DMS153 (cell line): ENCODE measurements around the gene ZMYND19.
"Not testable (repeated sequence)": the region's sequence is repeated elsewhere in the genome, so short reads cannot be mapped to it uniquely, and the experiment has no call there.

Experiments used
- DNase-seq: peaks from one replicate; lab custom pipeline; 2025; lab: John Stamatoyannopoulos, UW

ZMYND19 gene

DNA sequence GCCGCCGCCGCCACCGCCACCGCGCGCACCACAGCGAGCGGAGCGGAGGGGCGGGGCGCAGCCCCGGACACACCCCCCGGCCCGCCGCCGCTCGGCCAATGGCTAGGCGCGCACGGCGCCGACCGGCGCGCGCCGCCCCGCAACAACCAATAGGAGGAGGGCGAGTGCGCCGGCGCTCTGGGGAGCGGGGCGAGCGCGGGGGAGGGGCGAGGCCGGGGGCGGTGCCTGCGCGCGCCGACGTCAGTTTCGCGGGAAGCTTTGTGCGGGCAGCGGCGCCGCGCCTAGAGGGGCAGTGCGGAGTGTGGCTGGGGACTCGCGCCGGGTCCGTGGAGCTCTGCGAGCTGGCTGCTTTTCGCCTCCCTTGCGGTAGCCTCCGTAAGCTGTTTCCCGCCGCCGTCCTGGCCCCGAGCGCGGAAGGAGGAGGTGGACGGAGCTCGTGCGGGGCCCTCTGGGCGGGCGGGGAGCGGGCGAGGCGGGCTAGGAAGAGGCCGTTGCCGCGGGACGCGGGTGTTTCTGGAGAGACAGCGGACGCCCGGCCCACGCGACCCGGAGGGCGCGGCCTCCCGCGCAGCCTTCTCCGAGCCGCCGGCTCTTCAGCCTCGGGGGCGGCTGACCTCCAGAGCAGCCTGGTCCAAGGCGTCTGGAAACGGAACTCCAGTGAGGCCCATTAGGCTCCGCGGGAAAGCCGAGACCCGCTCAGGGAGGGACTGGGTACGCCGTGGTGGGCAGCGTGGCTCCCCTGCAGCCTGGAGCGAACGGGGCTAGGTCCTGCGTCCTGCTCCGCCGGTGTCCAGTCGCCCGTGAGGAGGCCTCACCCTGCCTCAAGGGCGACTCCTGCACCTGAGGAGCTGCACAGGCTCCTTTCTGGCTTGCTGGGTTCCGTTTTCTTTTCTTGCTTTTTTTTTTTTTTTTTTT lies at the start of gene ZMYND19:
Gene ZMYND19, minus strand, starts transcription at position 44 of the 915 bp plus-strand sequence. CDS start 249 bp downstream, outside the sequence.
- DNase-seq = peak; percentile 72

GRCh38 chr9:137639303-137640051 lies 49.2 kb upstream of the ZMYND19 start:
- no peak for DNase-seq

DNA sequence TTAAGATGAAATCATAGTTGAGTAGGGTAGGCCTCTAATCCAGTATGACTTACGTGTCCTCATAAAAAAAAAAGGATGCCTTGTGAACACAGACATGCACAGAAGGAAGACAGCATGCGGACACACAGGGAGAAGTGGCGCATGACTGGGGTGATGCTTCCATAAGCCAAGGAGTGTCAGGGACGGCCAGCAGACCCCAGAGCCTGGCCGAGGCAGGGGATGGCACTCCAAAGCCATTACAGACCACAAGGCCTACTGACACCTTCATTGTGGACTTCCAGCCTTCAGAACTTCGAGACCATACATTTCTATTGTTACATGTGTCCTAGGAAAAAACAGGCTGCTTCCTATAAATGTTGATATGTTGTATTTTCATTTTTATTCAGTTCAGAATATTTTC lies 48.4 kb upstream of the ZMYND19 start:
- DNase-seq = no peak

DNA sequence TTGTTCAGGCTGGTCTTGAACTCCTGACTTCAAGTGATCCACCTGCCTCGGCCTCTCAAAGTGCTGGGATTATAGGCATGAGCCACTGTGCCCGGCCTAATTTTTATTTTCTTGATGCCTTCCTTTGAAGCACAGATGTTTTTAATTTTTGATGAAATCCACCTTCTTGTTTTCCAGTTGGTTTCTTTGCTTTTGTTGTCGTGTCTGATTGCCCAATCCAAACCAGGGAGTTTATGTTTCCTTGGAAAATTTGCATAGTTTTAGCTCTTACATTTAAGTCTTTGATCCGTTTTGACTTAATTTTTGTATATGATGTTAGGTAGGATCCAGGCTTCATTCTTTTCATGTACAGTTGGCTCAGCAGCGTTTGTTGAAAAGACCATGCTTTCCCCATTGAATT lies 43.7 kb upstream of the ZMYND19 start:
- DNase-seq = no peak

GRCh38 chr9:137632230-137633161 lies 42.2 kb upstream of the ZMYND19 start:
- no peak for DNase-seq

DNA sequence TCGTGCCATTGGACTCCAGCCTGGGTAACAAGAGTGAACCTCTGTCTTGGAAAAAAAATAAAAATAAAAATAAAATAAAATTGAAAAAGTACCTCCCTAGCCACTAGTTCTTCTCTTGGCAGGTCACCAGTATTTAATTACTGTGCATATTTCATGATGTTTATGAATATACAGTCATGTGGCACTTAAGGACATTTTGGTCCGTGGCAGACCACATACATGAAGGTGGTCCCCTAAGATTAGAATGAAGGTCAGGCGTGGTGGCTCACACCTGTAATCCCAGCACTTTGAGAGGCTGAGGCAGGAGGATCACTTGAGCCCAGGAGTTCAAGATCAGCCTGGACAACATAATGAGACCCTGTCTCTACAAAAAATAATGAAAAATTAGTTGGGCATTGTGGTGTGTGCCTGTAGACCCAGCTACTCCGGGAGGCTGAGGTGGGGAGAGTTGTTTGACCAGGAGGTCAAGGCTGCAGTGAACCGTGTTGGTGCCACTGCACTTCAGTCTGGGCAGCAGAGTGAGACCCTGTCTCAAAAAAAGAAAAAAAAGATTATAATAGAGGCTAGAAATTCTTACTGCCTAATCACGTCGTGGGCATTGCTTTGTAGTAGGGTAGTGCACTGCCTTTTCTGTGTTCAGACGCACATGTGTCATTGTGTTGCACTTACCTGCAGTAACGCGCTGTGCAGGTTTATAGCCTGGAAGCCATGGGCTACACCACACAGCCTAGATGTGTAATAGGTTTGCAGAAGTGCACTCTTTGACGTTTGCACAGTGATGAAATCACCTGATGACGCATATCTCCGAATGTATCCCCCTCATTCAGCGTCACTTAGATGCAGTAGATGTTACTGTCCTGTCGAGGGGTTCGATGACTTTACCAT lies 41.3 kb upstream of the ZMYND19 start:
- DNase-seq = no peak

GRCh38 chr9:137630679-137631078 lies 40.4 kb upstream of the ZMYND19 start:
- no peak for DNase-seq

DNA sequence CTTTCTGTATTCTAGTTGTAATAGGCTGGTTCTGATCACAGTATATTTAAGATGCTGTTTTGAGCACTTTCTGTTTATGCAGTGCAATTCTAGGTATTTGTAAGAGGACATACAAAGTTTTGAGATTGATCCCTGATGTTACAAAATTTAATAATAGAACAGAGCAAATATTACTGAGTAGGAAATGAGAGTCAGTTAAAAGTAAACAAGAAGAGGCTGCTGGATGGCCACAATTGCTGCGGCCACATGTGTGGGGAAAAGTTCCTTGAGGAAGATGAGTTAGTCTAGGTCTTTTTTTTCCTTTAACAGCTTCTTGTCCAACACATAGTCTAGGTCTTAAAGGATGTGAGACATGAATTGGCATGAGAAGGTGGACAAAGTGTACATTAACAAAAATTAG lies 39.8 kb upstream of the ZMYND19 start:
- DNase-seq = no peak

- not testable (repeated sequence) for DNase-seq
Observed at GRCh38 chr9:137627406-137627805, 37.1 kb upstream of the ZMYND19 start.

- no peak for DNase-seq
Observed at GRCh38 chr9:137626464-137626863, 36.2 kb upstream of the ZMYND19 start.

GRCh38 chr9:137622211-137622610 lies 31.9 kb upstream of the ZMYND19 start:
- not testable (repeated sequence) for DNase-seq

DNA sequence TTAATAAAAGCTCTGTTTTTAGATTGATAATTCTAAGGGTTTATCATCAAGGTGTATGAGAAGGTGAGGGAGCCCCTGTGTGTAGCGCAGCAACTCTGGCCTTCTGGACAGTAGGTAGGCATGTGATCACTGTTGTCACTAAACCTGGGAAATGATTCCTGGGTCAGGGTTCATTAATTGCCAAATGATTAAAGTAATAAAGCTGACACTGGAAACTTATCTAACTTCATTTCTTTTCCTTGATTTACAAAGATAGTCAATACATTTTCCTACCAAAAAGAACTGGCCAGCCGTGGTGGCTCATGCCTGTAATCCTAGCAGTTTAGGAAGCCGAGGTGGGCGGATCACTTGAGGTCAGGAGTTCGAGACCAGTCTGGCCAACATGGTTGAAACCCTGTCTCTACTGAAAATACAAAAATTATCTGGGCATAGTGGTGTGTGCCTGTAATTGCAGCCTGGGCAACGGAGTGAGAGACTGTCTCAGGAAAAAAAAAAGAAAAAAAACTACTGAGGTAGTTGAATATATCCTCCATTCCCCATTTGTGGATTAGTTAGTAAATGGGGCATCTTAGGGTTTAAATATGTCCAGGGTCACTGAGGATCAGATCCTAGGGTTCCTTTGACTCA lies 30.9 kb upstream of the ZMYND19 start:
- no peak for DNase-seq

DNA sequence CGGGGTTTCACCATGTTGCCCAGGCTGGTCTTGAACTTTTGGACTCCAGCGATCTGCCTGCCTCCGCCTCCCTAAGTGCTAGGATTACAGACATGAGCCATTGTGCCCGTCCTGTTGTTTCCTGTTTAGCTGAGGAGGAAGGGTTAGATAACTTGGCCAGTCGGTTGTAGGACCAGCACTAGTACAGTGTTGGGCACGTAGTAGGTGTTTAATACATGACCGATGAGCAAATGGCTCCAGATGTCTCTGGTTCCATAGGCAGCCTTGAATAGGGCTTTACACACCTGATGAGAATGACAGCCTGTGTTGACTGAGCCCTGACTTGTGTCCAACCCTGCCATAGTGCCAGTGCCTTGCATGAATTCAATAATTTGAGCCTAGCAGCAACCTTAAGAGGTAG lies 30.3 kb upstream of the ZMYND19 start:
- no peak for DNase-seq

- no peak for DNase-seq
Observed at GRCh38 chr9:137620048-137620405, 29.7 kb upstream of the ZMYND19 start.

DNA sequence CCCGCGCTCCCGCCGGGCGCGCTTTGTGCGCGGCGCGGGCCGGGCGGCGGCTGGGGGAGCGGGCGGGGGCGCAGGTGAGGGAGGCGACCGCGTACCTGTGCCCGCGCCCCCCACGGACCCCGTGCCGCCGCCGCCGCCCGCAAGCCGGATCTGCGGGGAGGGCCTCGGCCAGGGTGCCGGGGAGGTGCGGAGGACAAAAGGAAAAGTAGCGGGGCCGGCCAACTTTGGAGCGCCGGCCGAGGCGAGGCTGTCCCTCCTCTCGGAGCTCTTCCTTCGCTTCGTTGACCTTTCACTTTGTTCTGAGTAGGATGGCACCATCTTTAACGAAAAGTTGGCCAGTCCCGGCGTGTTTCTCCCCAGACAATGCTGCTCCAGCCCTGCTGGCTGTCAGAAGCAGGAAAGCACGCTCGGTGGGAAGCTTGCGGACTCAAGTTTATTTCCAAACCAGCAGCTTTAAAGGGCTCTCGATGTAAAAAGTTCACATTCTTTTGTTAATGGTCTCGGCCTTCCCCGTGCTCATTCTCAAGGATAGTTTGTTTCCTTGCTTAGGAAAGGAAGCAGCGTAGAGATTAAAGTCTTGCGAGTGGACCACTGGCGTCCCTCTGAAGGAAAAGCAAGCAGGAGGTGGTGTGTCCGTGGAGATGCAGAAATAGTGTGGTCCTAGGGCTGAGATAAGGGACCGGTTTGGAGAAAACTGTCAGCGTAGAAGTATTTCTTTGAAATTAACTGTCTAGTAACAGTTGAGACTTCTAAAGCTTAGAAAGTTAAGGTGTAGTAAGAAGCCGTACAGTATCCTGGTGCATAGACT lies 29.1 kb upstream of the ZMYND19 start:
- DNase-seq = no peak

- DNase-seq = peak; percentile 73
Observed at GRCh38 chr9:137618105-137619067, 28.1 kb upstream of the ZMYND19 start, which contains the start of gene EHMT1. Gene EHMT1, plus strand, starts transcription at chr9:137619005. Its CDS starts 24 bp downstream, at chr9:137619029.

GRCh38 chr9:137615387-137615871 lies 25.1 kb upstream of the ZMYND19 start:
- no peak for DNase-seq
